Mesenchymal stem cell (in vitro differentiated cells and primary cell): Measurements from ENCODE around the gene PTGER4.
"Not testable (repeated sequence)": the region's sequence is repeated elsewhere in the genome, so short reads cannot be mapped to it uniquely, and the experiment has no call there.

ENCODE experiments used
- DNase-seq: peaks from one replicate; pipeline ENCODE4 v3.0.0-alpha.2; 2013
- H2AFZ ChIP-seq: one replicate; pipeline ENCODE4 v1.6.1; 2013; ENCODE audit warnings: low read depth, mild to moderate bottlenecking, control low read depth, inconsistent platforms, low read length, moderate library complexity
- H2AK5ac ChIP-seq: 2 replicates; pipeline ENCODE4 v1.6.1; 2013; ENCODE audit warnings: low read length, moderate library complexity, mild to moderate bottlenecking, inconsistent platforms; ENCODE audit not compliant: severe bottlenecking
- H2BK120ac ChIP-seq: one replicate; pipeline ENCODE4 v1.6.1; 2013; ENCODE audit warnings: low read depth, mild to moderate bottlenecking, inconsistent platforms, low read length, moderate library complexity
- H2BK12ac ChIP-seq, 2 experiments: one replicate each; pipeline ENCODE4 v1.6.1; 2013; ENCODE audit warnings: inconsistent platforms in 2 of 2, low read length in 2 of 2, mild to moderate bottlenecking in 2 of 2, moderate library complexity in 2 of 2, control low read depth in 1 of 2
- H2BK15ac ChIP-seq: one replicate; pipeline ENCODE4 v1.6.1; 2013; ENCODE audit warnings: mild to moderate bottlenecking, low read depth, inconsistent platforms; ENCODE audit not compliant: poor library complexity, severe bottlenecking
- H2BK5ac ChIP-seq: 2 replicates; pipeline ENCODE4 v1.6.1; 2013; ENCODE audit warnings: low read depth, mild to moderate bottlenecking, low read length, control low read depth, inconsistent platforms; ENCODE audit not compliant: poor library complexity, severe bottlenecking
- H3K14ac ChIP-seq, 2 experiments: one replicate each; pipeline ENCODE4 v1.6.1; 2013; ENCODE audit warnings: inconsistent platforms in 2 of 2, low read length in 2 of 2, control low read depth in 1 of 2, mild to moderate bottlenecking in 1 of 2, moderate library complexity in 1 of 2
- H3K18ac ChIP-seq, 2 experiments: one replicate each; pipeline ENCODE4 v1.6.1; 2013; ENCODE audit warnings: inconsistent platforms in 2 of 2, low read length in 2 of 2, control low read depth in 1 of 2, low read depth in 1 of 2, mild to moderate bottlenecking in 1 of 2
- H3K23ac ChIP-seq, 2 experiments: one replicate each; pipeline ENCODE4 v1.6.1; 2013; ENCODE audit warnings: inconsistent platforms in 2 of 2, low read length in 2 of 2, mild to moderate bottlenecking in 2 of 2, moderate library complexity in 2 of 2, control low read depth in 1 of 2
- H3K27ac ChIP-seq: 2 replicates; pipeline ENCODE4 v1.5.1; 2013; ENCODE audit warnings: mild to moderate bottlenecking, moderate library complexity, low read length, control low read depth, inconsistent platforms; ENCODE audit not compliant: poor library complexity, severe bottlenecking
- H3K27me3 ChIP-seq, 2 experiments: 2 replicates each; pipeline versions ENCODE4 v1.6.1 to v1.7.0; 2013; ENCODE audit warnings: low read length in 2 of 2, mild to moderate bottlenecking in 2 of 2, moderate library complexity in 2 of 2, control low read depth in 1 of 2, inconsistent platforms in 1 of 2; ENCODE audit not compliant: control insufficient read depth in 1 of 2, insufficient read depth in 1 of 2
- H3K36me3 ChIP-seq, 2 experiments: 2 replicates each; pipeline versions ENCODE4 v1.6.1 to v1.7.0; 2013; ENCODE audit warnings: low read length in 2 of 2, control low read depth in 1 of 2, inconsistent platforms in 1 of 2, low read depth in 1 of 2, mild to moderate bottlenecking in 1 of 2; ENCODE audit not compliant: insufficient read depth in 2 of 2, control insufficient read depth in 1 of 2
- H3K4ac ChIP-seq, 2 experiments: one replicate each; pipeline ENCODE4 v1.6.1; 2013; ENCODE audit warnings: inconsistent platforms in 2 of 2, low read length in 2 of 2, mild to moderate bottlenecking in 2 of 2, moderate library complexity in 2 of 2, control low read depth in 1 of 2, low read depth in 1 of 2
- H3K4me1 ChIP-seq: 2 replicates; pipeline ENCODE4 v1.6.1; 2013; ENCODE audit warnings: low read depth, low read length, control low read depth; ENCODE audit not compliant: control insufficient read depth, insufficient read depth
- H3K4me2 ChIP-seq: 2 replicates; pipeline ENCODE4 v1.6.1; 2013; ENCODE audit warnings: low read length, mild to moderate bottlenecking, inconsistent platforms; ENCODE audit not compliant: poor library complexity, severe bottlenecking
- H3K4me3 ChIP-seq, 2 experiments: 2 replicates each; pipeline versions ENCODE4 v1.5.1 to v1.7.0; 2013; ENCODE audit warnings: low read length in 2 of 2, mild to moderate bottlenecking in 2 of 2, control low read depth in 1 of 2, low read depth in 1 of 2; ENCODE audit not compliant: insufficient read depth in 1 of 2
- H3K79me1 ChIP-seq: replicated peaks from 2 replicates; pipeline ENCODE4 v1.6.1; 2013; ENCODE audit warnings: mild to moderate bottlenecking, control low read depth, low read length, inconsistent platforms; ENCODE audit not compliant: poor library complexity, severe bottlenecking
- H3K9ac ChIP-seq: 2 replicates; pipeline ENCODE4 v1.7.0; 2013; ENCODE audit warnings: mild to moderate bottlenecking, low read length, moderate library complexity
- H3K9me3 ChIP-seq: 2 replicates; pipeline ENCODE4 v1.7.0; 2013; ENCODE audit warnings: mild to moderate bottlenecking, low read length; ENCODE audit not compliant: control insufficient read depth
- H4K8ac ChIP-seq: one replicate; pipeline ENCODE4 v1.6.1; 2013; ENCODE audit warnings: inconsistent platforms, mild to moderate bottlenecking, low read length, moderate library complexity
- H4K91ac ChIP-seq: one replicate; pipeline ENCODE4 v1.6.1; 2013; ENCODE audit warnings: mild to moderate bottlenecking, low read length, inconsistent platforms
- WGBS: methylation state at CpG from one replicate; pipeline ENCODE4 v1.1.7; 2013; ENCODE audit warnings: mixed read lengths; 5-methylcytosine and 5-hydroxymethylcytosine counted together

The PTGER4 gene

GRCh38 chr5:40654377-40654991, 25.2 kb upstream of the PTGER4 start:
- no peak overlapping the region for H3K27ac ChIP-seq
- no peak overlapping the region for H4K91ac ChIP-seq
- no peak overlapping the region for H2AFZ ChIP-seq
- no peak overlapping the region for H4K8ac ChIP-seq
- no peak overlapping the region for H2BK15ac ChIP-seq
- H2AK5ac ChIP-seq: no peak overlapping the region
- WGBS: 95% methylated on average over 3 of the region's 4 CpGs
- DNase-seq: no peak
- no peak overlapping the region for H2BK5ac ChIP-seq
- no peak overlapping the region for H3K18ac ChIP-seq
- no peak overlapping the region for H3K23ac ChIP-seq
- H2BK120ac ChIP-seq: no peak overlapping the region
- peak overlapping the region; percentile 23 for H3K9ac ChIP-seq
- H3K9me3 ChIP-seq: no peaks in the 10 kb centered on the region
- no peaks in the 10 kb centered on the region for H3K27me3 ChIP-seq
- no peak overlapping the region for H3K4me3 ChIP-seq
- H3K4me1 ChIP-seq: no peaks in the 10 kb centered on the region
- H2BK12ac ChIP-seq: no peak overlapping the region
- H3K36me3 ChIP-seq: no peaks in the 10 kb centered on the region
- H3K14ac ChIP-seq: no peak overlapping the region
- H3K79me1 ChIP-seq: no peaks in the 10 kb centered on the region
- no peak overlapping the region for H3K4me2 ChIP-seq
- no peak overlapping the region for H3K4ac ChIP-seq

GRCh38 chr5:40655138-40655537, 24.6 kb upstream of the PTGER4 start:
- Histone ChIP-seq H2AK5ac (no peak overlapping the region), H3K23ac (no peak overlapping the region), H4K8ac (no peak overlapping the region), H3K9me3 (no peaks in the 10 kb centered on the region), H3K79me1 (no peaks in the 10 kb centered on the region), H3K9ac (no peak overlapping the region), H2BK15ac (no peak overlapping the region), H3K36me3 (no peaks in the 10 kb centered on the region), H3K18ac (no peak overlapping the region), H3K27me3 (no peaks in the 10 kb centered on the region), H3K27ac (no peak overlapping the region), H3K4me2 (no peak overlapping the region), H4K91ac (no peak overlapping the region), H2AFZ (no peak overlapping the region), H3K14ac (no peak overlapping the region), H3K4me1 (no peaks in the 10 kb centered on the region), H2BK120ac (no peak overlapping the region), H3K4me3 (no peak overlapping the region), H2BK12ac (no peak overlapping the region), H2BK5ac (no peak overlapping the region), H3K4ac (no peak overlapping the region)
- no peak for DNase-seq
- WGBS: 91% methylated on average over 2 of the region's 2 CpGs

- H2BK120ac ChIP-seq, H3K4me1 ChIP-seq, H3K18ac ChIP-seq, DNase-seq, H2BK15ac ChIP-seq, H3K23ac ChIP-seq, H3K4ac ChIP-seq, H2AFZ ChIP-seq, H3K14ac ChIP-seq, H2AK5ac ChIP-seq, H3K4me3 ChIP-seq, H4K91ac ChIP-seq, H3K79me1 ChIP-seq, H4K8ac ChIP-seq, H3K4me2 ChIP-seq, H3K27me3 ChIP-seq, H3K36me3 ChIP-seq, H3K9ac ChIP-seq, H2BK12ac ChIP-seq, H2BK5ac ChIP-seq, H3K27ac ChIP-seq, H3K9me3 ChIP-seq: not testable (repeated sequence)
These were observed 23.6 kb upstream of the PTGER4 start for GRCh38 chr5:40656091-40656490.

GRCh38 chr5:40656766-40657165, 22.9 kb upstream of the PTGER4 start:
- H3K4me2 ChIP-seq: no peak overlapping the region
- no peak overlapping the region for H2BK15ac ChIP-seq
- no peak overlapping the region for H3K4ac ChIP-seq
- no peak overlapping the region for H4K8ac ChIP-seq
- no peaks in the 10 kb centered on the region for H3K4me1 ChIP-seq
- no peak overlapping the region for H2BK5ac ChIP-seq
- H3K27me3 ChIP-seq: no peaks in the 10 kb centered on the region
- no peak overlapping the region for H3K9ac ChIP-seq
- H3K36me3 ChIP-seq: no peaks in the 10 kb centered on the region
- no peaks in the 10 kb centered on the region for H3K9me3 ChIP-seq
- H3K27ac ChIP-seq: no peak overlapping the region
- H3K79me1 ChIP-seq: no peaks in the 10 kb centered on the region
- no peak overlapping the region for H3K18ac ChIP-seq
- H3K23ac ChIP-seq: no peak overlapping the region
- H2BK120ac ChIP-seq: no peak overlapping the region
- no peak overlapping the region for H3K14ac ChIP-seq
- no peak overlapping the region for H2BK12ac ChIP-seq
- no peak overlapping the region for H2AK5ac ChIP-seq
- H4K91ac ChIP-seq: no peak overlapping the region
- H3K4me3 ChIP-seq: no peak overlapping the region
- no peak overlapping the region for H2AFZ ChIP-seq
- DNase-seq: no peak
